Measurements from ENCODE around the gene GALNT4. TPM values are rescaled to one million over a fixed set of nuclear protein-coding genes. Genes with fewer than 3 reads are reported as not detected.

Gene GALNT4
- total and polyA plus RNA-seq, 2 of the 13 experiments (the other 11 are each of a cell fraction or from before 2014, with no cell fraction given) = 4.9 to 6.8 TPM

DNA sequence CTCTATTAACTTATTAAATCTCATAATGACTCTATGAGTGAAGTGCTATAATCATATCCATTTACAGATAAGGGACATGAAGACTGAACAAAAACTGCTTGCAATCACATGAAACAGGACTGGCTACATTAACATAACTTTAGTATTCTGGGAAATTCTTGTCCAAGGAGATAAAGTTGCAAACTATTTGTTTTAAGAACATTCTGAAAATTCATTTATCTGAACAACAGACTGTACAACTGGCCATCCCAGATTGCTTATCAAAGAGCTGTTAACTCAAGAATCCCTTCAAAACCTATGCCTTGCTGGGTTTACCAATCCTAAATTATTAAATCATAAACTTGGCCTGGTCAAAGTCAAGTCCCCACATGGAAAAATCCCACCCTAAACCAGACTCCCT lies 40.4 kb upstream of the GALNT4 start:
- H3K9ac ChIP-seq (ENCODE audit: insufficient read depth, low read depth, low read length) = no peak overlapping the region
- ChIA-PET POLR2A (no interaction called here), CTCF (ENCODE audit: low intra/inter-chr PET ratio, low total read pairs) (no interaction called here)
- intact Hi-C loops (cut with micrococcal nuclease; ENCODE audit: unreplicated experiment) = no loop called here
- no peaks in the 10 kb centered on the region for H3K36me3 ChIP-seq (replicated peaks in 1 of 2; ENCODE audit: control insufficient read depth in 1 of 2, insufficient read depth in 2 of 2, low read length in 2 of 2)
- H3K27ac ChIP-seq (ENCODE audit: extremely low read length, insufficient read depth, low read length) = no peak overlapping the region
- no peak overlapping the region for H3K4me3 ChIP-seq (replicated peaks in 1 of 3; ENCODE audit: insufficient read depth in 1 of 3, low read depth in 2 of 3, low read length in 3 of 3)
- no peaks in the 10 kb centered on the region for H4K20me1 ChIP-seq (ENCODE audit: insufficient read depth, low read length)
- H3K79me2 ChIP-seq (ENCODE audit: insufficient read depth, low read length) = no peaks in the 10 kb centered on the region
- H3K4me2 ChIP-seq (ENCODE audit: low read depth, low read length) = no peak overlapping the region
- in situ Hi-C loops (cut with HindIII; ENCODE audit: extremely low pct_ligation_motif_present, low pct_unique_long_range_greater_than_20kb) = no loop called here
- ATAC-seq (no peak), DNase-seq (ENCODE audit: low spot score) (no peak), FAIRE-seq (no peak)
- BruUV-seq (replicated peaks) = no TSS peak
- no peak overlapping the region for H2AFZ ChIP-seq (ENCODE audit: low read length)
- H3K27me3 ChIP-seq (ENCODE audit: control insufficient read depth in 1 of 2, insufficient read depth in 2 of 2, low read length in 2 of 2) = peaks cover 0 to 3% of the 10 kb centered on the region in 2 experiments; a peak in 1 of 5 replicates
- no peak for TF ChIP-seq TBX2 (CRISPR knock-in tag; IDR thresholded peaks at IDR 0.05; ENCODE audit: borderline replicate concordance)
- TF ChIP-seq RXRA (CRISPR knock-in tag; IDR thresholded peaks at IDR 0.05) = no peak
- no peak for TF ChIP-seq SP4 (CRISPR knock-in tag; IDR thresholded peaks at IDR 0.05)
- TF ChIP-seq ATF4 (CRISPR knock-in tag; IDR thresholded peaks at IDR 0.05) = no peak
- TF ChIP-seq SNRNP70 (IDR thresholded peaks at IDR 0.05; ENCODE audit: low read depth, low read length) = no peak
- TF ChIP-seq ZNF790 (CRISPR knock-in tag; IDR thresholded peaks at IDR 0.05; ENCODE audit: borderline replicate concordance) = no peak
- no peak for TF ChIP-seq NFYB (CRISPR knock-in tag; IDR thresholded peaks at IDR 0.05)
- TF ChIP-seq CBX5 (CRISPR knock-in tag; IDR thresholded peaks at IDR 0.05; ENCODE audit: borderline replicate concordance) = no peak
- TF ChIP-seq CENPT (CRISPR knock-in tag; IDR thresholded peaks at IDR 0.05; ENCODE audit: low read depth) = no peak
- no peak for TF ChIP-seq ASH2L (IDR thresholded peaks at IDR 0.05; ENCODE audit: insufficient read length, low read depth, low read length)
- no peak for TF ChIP-seq RFX1 (IDR thresholded peaks at IDR 0.05)
- TF ChIP-seq, protein P1, sequence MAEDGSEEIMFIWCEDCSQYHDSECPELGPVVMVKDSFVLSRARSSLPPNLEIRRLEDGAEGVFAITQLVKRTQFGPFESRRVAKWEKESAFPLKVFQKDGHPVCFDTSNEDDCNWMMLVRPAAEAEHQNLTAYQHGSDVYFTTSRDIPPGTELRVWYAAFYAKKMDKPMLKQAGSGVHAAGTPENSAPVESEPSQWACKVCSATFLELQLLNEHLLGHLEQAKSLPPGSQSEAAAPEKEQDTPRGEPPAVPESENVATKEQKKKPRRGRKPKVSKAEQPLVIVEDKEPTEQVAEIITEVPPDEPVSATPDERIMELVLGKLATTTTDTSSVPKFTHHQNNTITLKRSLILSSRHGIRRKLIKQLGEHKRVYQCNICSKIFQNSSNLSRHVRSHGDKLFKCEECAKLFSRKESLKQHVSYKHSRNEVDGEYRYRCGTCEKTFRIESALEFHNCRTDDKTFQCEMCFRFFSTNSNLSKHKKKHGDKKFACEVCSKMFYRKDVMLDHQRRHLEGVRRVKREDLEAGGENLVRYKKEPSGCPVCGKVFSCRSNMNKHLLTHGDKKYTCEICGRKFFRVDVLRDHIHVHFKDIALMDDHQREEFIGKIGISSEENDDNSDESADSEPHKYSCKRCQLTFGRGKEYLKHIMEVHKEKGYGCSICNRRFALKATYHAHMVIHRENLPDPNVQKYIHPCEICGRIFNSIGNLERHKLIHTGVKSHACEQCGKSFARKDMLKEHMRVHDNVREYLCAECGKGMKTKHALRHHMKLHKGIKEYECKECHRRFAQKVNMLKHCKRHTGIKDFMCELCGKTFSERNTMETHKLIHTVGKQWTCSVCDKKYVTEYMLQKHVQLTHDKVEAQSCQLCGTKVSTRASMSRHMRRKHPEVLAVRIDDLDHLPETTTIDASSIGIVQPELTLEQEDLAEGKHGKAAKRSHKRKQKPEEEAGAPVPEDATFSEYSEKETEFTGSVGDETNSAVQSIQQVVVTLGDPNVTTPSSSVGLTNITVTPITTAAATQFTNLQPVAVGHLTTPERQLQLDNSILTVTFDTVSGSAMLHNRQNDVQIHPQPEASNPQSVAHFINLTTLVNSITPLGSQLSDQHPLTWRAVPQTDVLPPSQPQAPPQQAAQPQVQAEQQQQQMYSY (CRISPR knock-in tag; IDR thresholded peaks at IDR 0.05) = no peak
- TF ChIP-seq KDM4B (CRISPR knock-in tag; IDR thresholded peaks at IDR 0.05) = no peak
- no peak for TF ChIP-seq ZNF891 (CRISPR knock-in tag; IDR thresholded peaks at IDR 0.05)
- TF ChIP-seq BRD4 (CRISPR knock-in tag; IDR thresholded peaks at IDR 0.05) = no peak
- TF ChIP-seq, protein P2, sequence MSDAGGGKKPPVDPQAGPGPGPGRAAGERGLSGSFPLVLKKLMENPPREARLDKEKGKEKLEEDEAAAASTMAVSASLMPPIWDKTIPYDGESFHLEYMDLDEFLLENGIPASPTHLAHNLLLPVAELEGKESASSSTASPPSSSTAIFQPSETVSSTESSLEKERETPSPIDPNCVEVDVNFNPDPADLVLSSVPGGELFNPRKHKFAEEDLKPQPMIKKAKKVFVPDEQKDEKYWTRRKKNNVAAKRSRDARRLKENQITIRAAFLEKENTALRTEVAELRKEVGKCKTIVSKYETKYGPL (CRISPR knock-in tag; IDR thresholded peaks at IDR 0.05) = no peak
- H3K9me3 ChIP-seq (ENCODE audit: low read length) = no peaks in the 10 kb centered on the region
- H3K4me1 ChIP-seq (ENCODE audit: insufficient read depth, low read length) = no peaks in the 10 kb centered on the region
